IPS-20b (cell line): Measurements from ENCODE around the gene SEC63.
"Not testable (repeated sequence)": the region's sequence is repeated elsewhere in the genome, so short reads cannot be mapped to it uniquely, and the experiment has no call there.

ENCODE experiments used
- H3K27ac ChIP-seq: one replicate; pipeline ENCODE4 v1.5.1; 2013; ENCODE audit warnings: low read length
- H3K27me3 ChIP-seq: 2 replicates; pipeline ENCODE4 v1.6.1; 2013; ENCODE audit warnings: mild to moderate bottlenecking, low read length, inconsistent platforms; ENCODE audit not compliant: insufficient read depth
- H3K36me3 ChIP-seq: 2 replicates; pipeline ENCODE4 v1.6.1; 2013; ENCODE audit warnings: low read depth, mild to moderate bottlenecking, inconsistent platforms, low read length, moderate library complexity; ENCODE audit not compliant: insufficient read depth
- H3K4me1 ChIP-seq: 2 replicates; pipeline ENCODE4 v1.6.1; 2013; ENCODE audit warnings: mild to moderate bottlenecking, control low read depth, inconsistent platforms, low read length, moderate library complexity; ENCODE audit not compliant: insufficient read depth
- H3K4me3 ChIP-seq: 2 replicates; pipeline ENCODE4 v1.5.1; 2013; ENCODE audit warnings: mild to moderate bottlenecking, low read length, inconsistent platforms
- H3K9ac ChIP-seq: 2 replicates; pipeline ENCODE4 v1.6.1; 2013; ENCODE audit warnings: low read depth, mild to moderate bottlenecking, inconsistent platforms, low read length, moderate library complexity
- H3K9me3 ChIP-seq: 2 replicates; pipeline ENCODE4 v1.6.1; 2013; ENCODE audit warnings: mild to moderate bottlenecking, low read depth, low read length, inconsistent platforms; ENCODE audit not compliant: insufficient read depth

Gene SEC63

DNA sequence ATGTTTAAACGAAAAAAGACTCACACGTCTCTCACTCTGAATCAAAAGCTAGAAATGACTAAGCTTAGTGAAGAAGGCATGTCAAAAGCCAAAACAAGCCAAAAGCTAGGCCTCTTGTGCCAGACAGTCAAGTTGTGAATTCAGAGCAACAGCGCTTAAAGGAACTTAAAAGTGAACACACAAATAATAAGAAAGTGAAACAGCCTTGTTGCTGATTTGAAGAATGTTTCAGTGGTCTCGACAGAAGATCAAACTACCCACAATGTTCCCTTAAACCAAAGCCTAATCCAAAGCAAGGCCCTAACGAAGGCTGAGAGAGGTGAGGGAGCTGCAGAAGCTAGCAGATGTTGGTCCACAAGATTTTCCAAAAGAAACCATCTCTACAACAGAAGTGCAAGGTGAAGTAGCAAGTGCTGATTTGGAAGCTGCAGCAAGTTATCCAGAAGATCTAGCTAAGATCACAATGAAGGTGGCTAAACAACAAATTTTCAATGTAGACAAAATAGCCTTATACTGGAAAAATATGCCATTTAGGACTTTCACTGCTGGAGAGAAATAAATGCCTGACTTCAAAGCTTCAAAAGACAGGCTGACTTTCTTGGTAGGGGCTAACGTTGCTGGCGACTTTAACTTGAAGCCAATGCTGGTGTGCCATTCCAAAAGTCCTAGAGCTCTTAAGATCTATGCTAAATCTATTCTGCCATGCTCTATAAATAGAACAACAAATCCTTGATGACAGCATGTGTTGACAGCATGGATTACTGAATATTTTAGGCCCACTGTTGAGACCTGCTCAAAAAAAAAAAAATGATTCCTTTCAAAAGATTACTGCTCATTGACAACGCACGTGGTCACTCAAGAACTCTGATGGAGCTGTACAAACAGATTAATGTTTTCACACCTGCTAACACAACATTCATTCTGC lies 40.3 kb downstream of the SEC63 start:
- H3K9me3 ChIP-seq = peaks cover 89% of the 10 kb centered on the region
- no peak overlapping the region; the same call in 1 of the 2 replicates for H3K4me3 ChIP-seq
- peaks cover 99% of the 10 kb centered on the region for H3K36me3 ChIP-seq
- no peaks in the 10 kb centered on the region for H3K27me3 ChIP-seq
- H3K9ac ChIP-seq = no peak overlapping the region
- H3K27ac ChIP-seq = no peak overlapping the region
- no peaks in the 10 kb centered on the region for H3K4me1 ChIP-seq

GRCh38 chr6:107916961-107917360 lies 41.0 kb downstream of the SEC63 start:
- H3K4me3 ChIP-seq = peak overlapping the region; percentile 29; the same call in 1 of the 2 replicates
- H3K36me3 ChIP-seq = peaks cover 99% of the 10 kb centered on the region
- H3K9me3 ChIP-seq = peaks cover 82% of the 10 kb centered on the region
- not testable (repeated sequence) for H3K9ac ChIP-seq, H3K27ac ChIP-seq, H3K4me1 ChIP-seq, H3K27me3 ChIP-seq

- H3K27ac ChIP-seq = no peak overlapping the region
- H3K9me3 ChIP-seq = peaks cover 30% of the 10 kb centered on the region
- peaks cover 99% of the 10 kb centered on the region for H3K36me3 ChIP-seq
- H3K4me3 ChIP-seq = no peak overlapping the region
- H3K27me3 ChIP-seq = no peaks in the 10 kb centered on the region
- H3K9ac ChIP-seq = no peak overlapping the region
- no peaks in the 10 kb centered on the region for H3K4me1 ChIP-seq
Observed at GRCh38 chr6:107911692-107912091, 46.3 kb downstream of the SEC63 start.

GRCh38 chr6:107894809-107895396 lies 63.1 kb downstream of the SEC63 start:
- peaks cover 94% of the 10 kb centered on the region for H3K36me3 ChIP-seq
- no peaks in the 10 kb centered on the region for H3K4me1 ChIP-seq
- no peak overlapping the region for H3K4me3 ChIP-seq
- no peak overlapping the region for H3K27ac ChIP-seq
- H3K27me3 ChIP-seq = no peaks in the 10 kb centered on the region
- peaks cover 4% of the 10 kb centered on the region; the same call in 1 of the 2 replicates for H3K9me3 ChIP-seq
- no peak overlapping the region for H3K9ac ChIP-seq

DNA sequence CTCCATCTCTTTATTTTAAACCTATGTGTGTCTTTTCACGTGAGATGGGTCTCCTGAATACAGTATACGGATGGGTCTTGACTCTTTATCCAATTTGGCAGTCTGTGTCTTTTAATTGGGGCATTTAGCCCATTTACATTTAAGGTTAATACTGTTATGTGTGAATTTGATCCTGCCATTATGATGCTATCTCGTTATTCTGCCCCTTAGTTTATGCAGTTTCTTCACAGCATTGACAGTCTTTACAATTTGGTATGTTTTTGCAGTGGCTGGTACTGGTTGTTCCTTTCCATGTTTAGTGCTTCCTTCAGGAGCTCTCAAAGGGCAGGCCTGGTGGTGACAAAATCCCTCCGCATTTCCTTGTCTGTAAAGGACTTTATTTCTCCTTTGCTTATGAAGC lies 67.6 kb downstream of the SEC63 start:
- not testable (repeated sequence) for H3K27me3 ChIP-seq, H3K4me1 ChIP-seq, H3K27ac ChIP-seq, H3K9ac ChIP-seq, H3K4me3 ChIP-seq, H3K9me3 ChIP-seq
- H3K36me3 ChIP-seq = peaks cover 61% of the 10 kb centered on the region

DNA sequence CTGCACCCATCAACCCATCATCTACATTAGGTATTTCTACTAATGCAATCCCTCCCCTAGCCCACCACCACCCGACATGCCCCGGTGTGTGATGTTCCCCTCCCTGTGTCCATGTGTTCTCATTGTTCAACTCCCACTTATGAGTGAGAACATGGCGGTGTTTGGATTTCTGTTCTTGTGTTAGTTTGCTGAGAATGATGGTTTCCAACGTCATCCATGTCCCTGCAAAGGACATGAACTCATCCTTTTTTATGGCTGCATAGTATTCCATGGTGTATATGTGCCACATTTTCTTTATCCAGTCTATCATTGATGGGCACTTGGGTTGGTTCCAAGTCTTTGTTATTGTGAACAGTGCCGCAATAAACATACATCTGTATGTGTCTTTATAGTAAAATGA lies 72.1 kb downstream of the SEC63 start:
- H3K9ac ChIP-seq, H3K27ac ChIP-seq, H3K9me3 ChIP-seq, H3K27me3 ChIP-seq, H3K4me3 ChIP-seq, H3K4me1 ChIP-seq: not testable (repeated sequence)
- H3K36me3 ChIP-seq = peaks cover 44% of the 10 kb centered on the region

- no peaks in the 10 kb centered on the region for H3K4me1 ChIP-seq
- H3K36me3 ChIP-seq = peaks cover 78% of the 10 kb centered on the region
- H3K27ac ChIP-seq = no peak overlapping the region
- no peaks in the 10 kb centered on the region for H3K9me3 ChIP-seq
- H3K4me3 ChIP-seq = no peak overlapping the region
- no peaks in the 10 kb centered on the region for H3K27me3 ChIP-seq
- H3K9ac ChIP-seq = no peak overlapping the region
Observed at GRCh38 chr6:107879941-107880340, 78.1 kb downstream of the SEC63 start.

DNA sequence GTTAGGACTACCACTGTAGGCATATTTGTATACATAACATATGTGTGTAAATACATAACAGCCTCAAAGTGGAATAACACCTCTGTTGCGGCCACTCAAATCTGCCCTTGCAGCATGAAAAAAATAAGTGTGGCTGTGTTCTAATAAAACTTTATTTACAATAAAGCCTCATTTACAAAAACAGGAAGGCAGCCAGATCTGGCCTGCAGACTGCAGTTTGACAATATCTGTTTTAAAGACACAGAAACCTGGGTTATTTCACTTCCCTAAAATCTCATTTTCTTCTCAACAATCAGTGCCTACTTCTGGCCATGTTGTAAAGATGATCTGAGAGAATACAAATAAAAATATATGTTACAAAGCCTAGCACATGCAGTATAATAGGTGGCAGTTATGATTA lies 80.0 kb downstream of the SEC63 start:
- Histone ChIP-seq H3K27me3 (no peaks in the 10 kb centered on the region), H3K9me3 (no peaks in the 10 kb centered on the region), H3K27ac (no peak overlapping the region), H3K9ac (no peak overlapping the region), H3K36me3 (peaks cover 86% of the 10 kb centered on the region), H3K4me3 (no peak overlapping the region), H3K4me1 (no peaks in the 10 kb centered on the region)

- Histone ChIP-seq H3K9me3 (no peaks in the 10 kb centered on the region), H3K27me3 (no peaks in the 10 kb centered on the region), H3K36me3 (peaks cover 61% of the 10 kb centered on the region), H3K27ac (no peak overlapping the region), H3K9ac (no peak overlapping the region), H3K4me1 (peaks cover 6% of the 10 kb centered on the region; the same call in 1 of the 2 replicates), H3K4me3 (no peak overlapping the region)
Observed at GRCh38 chr6:107871976-107872375, 86.0 kb downstream of the SEC63 start.

- H3K36me3 ChIP-seq = peaks cover 57% of the 10 kb centered on the region
- not testable (repeated sequence) for H3K9ac ChIP-seq, H3K27me3 ChIP-seq, H3K27ac ChIP-seq, H3K4me3 ChIP-seq, H3K9me3 ChIP-seq, H3K4me1 ChIP-seq
Observed at GRCh38 chr6:107871512-107871911, 86.5 kb downstream of the SEC63 start.

- Histone ChIP-seq H3K4me1 (peaks cover 6% of the 10 kb centered on the region; the same call in 1 of the 2 replicates), H3K9me3 (no peaks in the 10 kb centered on the region), H3K27ac (no peak overlapping the region), H3K4me3 (no peak overlapping the region), H3K27me3 (no peaks in the 10 kb centered on the region), H3K36me3 (peaks cover 52% of the 10 kb centered on the region), H3K9ac (no peak overlapping the region)
Observed at GRCh38 chr6:107871016-107871415, 87.0 kb downstream of the SEC63 start.

DNA sequence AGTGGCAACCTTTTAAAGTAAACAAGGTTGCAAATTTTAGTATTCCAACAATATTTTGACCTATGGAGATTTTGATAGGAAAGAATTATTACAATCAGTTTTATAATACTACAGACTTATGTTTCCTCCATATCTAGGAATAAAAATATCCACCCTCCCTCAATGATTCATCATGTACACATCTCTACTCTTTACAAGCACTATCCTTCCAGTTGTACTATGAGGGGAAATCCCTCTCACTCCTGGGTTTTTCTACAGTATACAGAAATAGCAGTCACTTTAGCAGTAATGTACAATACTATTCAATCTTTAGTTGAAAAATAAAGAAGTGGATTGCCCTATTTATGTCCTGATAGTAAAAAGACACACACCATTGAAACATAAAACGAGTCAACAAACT lies 87.6 kb downstream of the SEC63 start:
- Histone ChIP-seq H3K36me3 (peaks cover 45% of the 10 kb centered on the region), H3K9me3 (no peaks in the 10 kb centered on the region), H3K27ac (no peak overlapping the region), H3K4me3 (no peak overlapping the region), H3K4me1 (peaks cover 6% of the 10 kb centered on the region; the same call in 1 of the 2 replicates), H3K9ac (no peak overlapping the region), H3K27me3 (no peaks in the 10 kb centered on the region)
